ENCODE results near the gene TDRD1. TPM values are rescaled to one million over a fixed set of nuclear protein-coding genes. Genes with fewer than 3 reads are reported as not detected.
A peak's percentile ranks its signal among the peaks of the same experiment; 100 is the strongest.

TDRD1 gene
- total RNA-seq, 1 experiment from 2014 or later = 0.14 TPM

GRCh38 chr10:114157912-114158311, 21.2 kb upstream of the TDRD1 start:
- Mint-ChIP-seq H3K4me3 (ENCODE audit: unreplicated experiment) (no peak overlapping the region), H3K9me3 (ENCODE audit: unreplicated experiment) (no peaks in the 10 kb centered on the region), H3K36me3 (ENCODE audit: insufficient read depth, unreplicated experiment) (peaks cover 58% of the 10 kb centered on the region), H3K27ac (ENCODE audit: unreplicated experiment) (no peak overlapping the region), H3K4me1 (ENCODE audit: low read depth, unreplicated experiment) (peaks cover 4% of the 10 kb centered on the region), H3K27me3 (ENCODE audit: insufficient read depth, unreplicated experiment) (no peaks in the 10 kb centered on the region)
- CTCF ChIA-PET = no interaction called here
- no peak for DNase-seq
- H3K4me1 ChIP-seq = no peaks in the 10 kb centered on the region
- no peaks in the 10 kb centered on the region for H3K9me3 ChIP-seq
- TF ChIP-seq CTCF (IDR thresholded peaks at IDR 0.05; ENCODE audit: insufficient read depth in 1 of 2, low read depth in 1 of 2, low read length in 1 of 2, severe bottlenecking in 1 of 2, unreplicated experiment in 1 of 2) = no peak
- H3K27me3 ChIP-seq (replicated peaks; ENCODE audit: control insufficient read depth, insufficient read depth, low read length) = no peaks in the 10 kb centered on the region
- no peak overlapping the region for H3K4me3 ChIP-seq (ENCODE audit: low read depth, low read length)
- BruUV-seq (replicated peaks) = no TSS peak
- intact Hi-C loops (cut with micrococcal nuclease; ENCODE audit: unreplicated experiment) = no loop called here
- POLR2A ChIA-PET = no interaction called here
- no peaks in the 10 kb centered on the region for H3K36me3 ChIP-seq (ENCODE audit: control insufficient read depth, insufficient read depth, low read length)

GRCh38 chr10:114163062-114163461, 16.1 kb upstream of the TDRD1 start:
- intact Hi-C loops (cut with micrococcal nuclease; ENCODE audit: unreplicated experiment) = no loop called here
- H3K4me3 ChIP-seq (ENCODE audit: low read depth, low read length) = no peak overlapping the region
- peaks cover 39% of the 10 kb centered on the region for H3K4me1 ChIP-seq
- no peaks in the 10 kb centered on the region for H3K9me3 ChIP-seq
- H3K4me1 Mint-ChIP-seq (ENCODE audit: low read depth, unreplicated experiment) = peaks cover 42% of the 10 kb centered on the region
- no peak for DNase-seq
- BruUV-seq (replicated peaks) = no TSS peak
- peaks cover 20% of the 10 kb centered on the region for H3K9me3 Mint-ChIP-seq (ENCODE audit: unreplicated experiment)
- peak overlapping the region; percentile 58 for H3K27ac Mint-ChIP-seq (ENCODE audit: unreplicated experiment)
- H3K36me3 Mint-ChIP-seq (ENCODE audit: insufficient read depth, unreplicated experiment) = peaks cover 53% of the 10 kb centered on the region
- POLR2A ChIA-PET = no interaction called here
- CTCF ChIA-PET = no interaction called here
- H3K27me3 ChIP-seq (replicated peaks; ENCODE audit: control insufficient read depth, insufficient read depth, low read length) = no peaks in the 10 kb centered on the region
- no peaks in the 10 kb centered on the region for H3K27me3 Mint-ChIP-seq (ENCODE audit: insufficient read depth, unreplicated experiment)
- TF ChIP-seq CTCF (IDR thresholded peaks at IDR 0.05; ENCODE audit: insufficient read depth in 1 of 2, low read depth in 1 of 2, low read length in 1 of 2, severe bottlenecking in 1 of 2, unreplicated experiment in 1 of 2) = no peak
- peaks cover 1% of the 10 kb centered on the region; the same call in 1 of the 2 replicates for H3K36me3 ChIP-seq (ENCODE audit: control insufficient read depth, insufficient read depth, low read length)
- H3K4me3 Mint-ChIP-seq (ENCODE audit: unreplicated experiment) = no peak overlapping the region

- H3K27ac Mint-ChIP-seq (ENCODE audit: unreplicated experiment) = peak overlapping the region; percentile 61
- Histone ChIP-seq H3K4me3 (ENCODE audit: low read depth, low read length) (no peak overlapping the region), H3K9me3 (peaks cover 11% of the 10 kb centered on the region), H3K36me3 (ENCODE audit: control insufficient read depth, insufficient read depth, low read length) (peaks cover 1% of the 10 kb centered on the region; the same call in 1 of the 2 replicates), H3K4me1 (peaks cover 39% of the 10 kb centered on the region), H3K27me3 (replicated peaks; ENCODE audit: control insufficient read depth, insufficient read depth, low read length) (no peaks in the 10 kb centered on the region)
- peak overlapping the region; percentile 54 for H3K4me3 Mint-ChIP-seq (ENCODE audit: unreplicated experiment)
- intact Hi-C loops (cut with micrococcal nuclease; ENCODE audit: unreplicated experiment) = loop anchor here (1.0 kb wide), 1 partner anchor 8 kb away; the partner anchor contains the start of gene CCDC186
- peaks cover 50% of the 10 kb centered on the region for H3K36me3 Mint-ChIP-seq (ENCODE audit: insufficient read depth, unreplicated experiment)
- peaks cover 42% of the 10 kb centered on the region for H3K4me1 Mint-ChIP-seq (ENCODE audit: low read depth, unreplicated experiment)
- DNase-seq = peak in 1 of 2 experiments; percentile 65
- ChIA-PET CTCF (no interaction called here), POLR2A (interaction anchor here (0.6 kb wide), 1 partner anchor 61 kb away, joined by 4 read pairs; no protein-coding TSS in a partner anchor)
- peaks cover 20% of the 10 kb centered on the region for H3K9me3 Mint-ChIP-seq (ENCODE audit: unreplicated experiment)
- no peak for TF ChIP-seq CTCF (IDR thresholded peaks at IDR 0.05; ENCODE audit: insufficient read depth in 1 of 2, low read depth in 1 of 2, low read length in 1 of 2, severe bottlenecking in 1 of 2, unreplicated experiment in 1 of 2)
- H3K27me3 Mint-ChIP-seq (ENCODE audit: insufficient read depth, unreplicated experiment) = no peaks in the 10 kb centered on the region
- BruUV-seq (replicated peaks) = no TSS peak
These were observed 13.1 kb upstream of the TDRD1 start for GRCh38 chr10:114166043-114166442.
